Measurements from ENCODE around the gene RAP1GAP. TPM values are rescaled to one million over a fixed set of nuclear protein-coding genes. Genes with fewer than 3 reads are reported as not detected.

RAP1GAP gene
- total RNA-seq, 1 experiment from 2014 or later, result 13.4 TPM

DNA sequence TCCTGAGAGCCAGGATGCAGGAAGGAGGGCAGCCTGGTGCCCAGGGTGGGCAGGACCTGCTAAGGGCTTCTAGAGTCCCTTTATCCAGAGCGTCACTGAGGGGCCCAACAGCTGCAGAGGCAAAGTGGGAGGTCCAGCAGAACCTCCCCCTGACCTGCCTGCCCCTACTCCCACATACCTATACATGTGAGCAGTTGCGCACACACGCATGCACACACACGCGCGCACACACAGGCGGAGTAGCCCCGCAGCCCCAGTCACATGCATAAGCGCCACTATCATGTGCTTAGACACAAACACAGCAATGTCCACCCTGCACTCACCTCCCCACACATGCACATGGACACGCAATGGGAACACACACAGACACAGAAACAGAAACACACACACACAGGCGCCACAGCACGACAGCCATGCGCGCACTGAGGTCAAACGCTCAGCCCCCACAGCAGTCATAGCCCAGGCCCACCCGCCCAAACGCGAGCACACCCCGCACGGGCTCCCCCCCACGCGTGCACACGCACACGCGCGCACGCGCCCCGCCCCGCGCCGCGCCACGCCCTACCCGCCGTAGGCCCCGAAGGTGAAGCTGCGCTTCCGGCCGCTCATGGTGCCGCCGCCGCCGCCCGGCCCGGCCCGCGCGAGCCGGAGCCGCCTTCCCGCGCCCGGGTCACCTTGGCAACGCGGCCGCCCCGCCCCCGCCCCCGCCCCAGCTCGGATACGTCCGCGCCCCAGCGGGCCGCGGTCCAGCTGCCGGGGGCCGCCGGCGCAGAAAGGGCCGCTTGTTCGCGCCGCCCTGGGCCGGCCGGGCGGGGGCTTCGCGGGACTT lies 17.7 kb downstream of the RAP1GAP start:
- Histone ChIP-seq H3K9me2 (ENCODE audit: insufficient read depth) (no peaks in the 10 kb centered on the region), H3K4me1 (ENCODE audit: control insufficient read depth in 1 of 2, insufficient read depth in 2 of 2, low read length in 2 of 2) (peaks cover 11 to 44% of the 10 kb centered on the region in 2 experiments), H3K27me3 (ENCODE audit: insufficient read depth, low read length) (no peaks in the 10 kb centered on the region), H3K79me2 (ENCODE audit: insufficient read depth, low read length) (no peaks in the 10 kb centered on the region), H3K4me2 (ENCODE audit: low read length) (peak overlapping the region; percentile 96), H3K9ac (ENCODE audit: low read length) (peak overlapping the region; percentile 51), H2AFZ (ENCODE audit: low read depth, low read length, poor library complexity, severe bottlenecking) (no peak overlapping the region), H3K9me3 (ENCODE audit: control insufficient read depth in 1 of 2, insufficient read depth in 1 of 2, low read depth in 1 of 2, low read length in 2 of 2) (no peaks in the 10 kb centered on the region), H3K4me3 (replicated peaks in 1 of 2; ENCODE audit: low read depth in 1 of 2, low read length in 2 of 2) (peak overlapping the region; percentile 52 to 65), H4K20me1 (ENCODE audit: insufficient read depth) (no peaks in the 10 kb centered on the region), H3K27ac (ENCODE audit: low read depth, low read length) (peak overlapping the region; percentile 13; the same call in 1 of the 2 replicates), H3K36me3 (ENCODE audit: control insufficient read depth in 1 of 2, insufficient read depth in 2 of 2, low read length in 2 of 2) (no peaks in the 10 kb centered on the region)
- ChIA-PET RAD21 (ENCODE audit: low non-redundant PET in 1 of 2, low total read pairs in 2 of 2, uncharacterized antibody in 2 of 2, unreplicated experiment in 2 of 2) (no interaction called here), POLR2A (no interaction called here), CTCF (no interaction called here)
- DNase-seq (ENCODE audit: low read depth, low spot score) (no peak), ATAC-seq (peak; percentile 57)
- BruUV-seq (replicated peaks), result no TSS peak
- intact Hi-C loops (cut with micrococcal nuclease), result loop anchor here (10.0 kb wide), 1 partner anchor 137 kb away; no protein-coding TSS in a partner anchor
- TF ChIP-seq YY1 (IDR thresholded peaks at IDR 0.05; ENCODE audit: extremely low read depth, insufficient replicate concordance, low read depth, low read length) (no peak), ZFX (IDR thresholded peaks at IDR 0.05) (peak; percentile 19; the same call in 1 of the 2 replicates)

DNA sequence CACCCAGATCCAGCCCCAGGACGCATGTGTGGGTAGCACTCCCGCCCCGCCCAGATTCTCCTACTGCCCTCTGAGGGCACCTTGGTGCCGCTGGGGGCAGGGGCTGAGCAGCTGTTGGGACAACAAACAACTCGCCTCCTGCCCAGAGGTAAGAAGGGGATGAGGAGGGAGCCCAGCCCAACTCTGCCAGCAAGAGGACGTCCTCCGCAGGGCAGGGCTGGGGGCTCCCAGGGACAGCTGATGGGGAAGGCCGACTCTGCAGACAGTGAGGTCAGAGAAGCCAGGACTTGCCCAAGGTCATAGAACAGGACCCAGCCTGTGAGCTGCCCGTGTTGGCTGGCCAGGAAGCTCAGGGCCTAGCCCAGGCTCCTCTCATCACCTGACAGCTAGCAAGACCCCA lies 18.8 kb downstream of the RAP1GAP start:
- ATAC-seq (no peak), DNase-seq (ENCODE audit: low read depth, low spot score) (no peak)
- CTCF ChIA-PET, result no interaction called here
- RAD21 ChIA-PET (ENCODE audit: low non-redundant PET in 1 of 2, low total read pairs in 2 of 2, uncharacterized antibody in 2 of 2, unreplicated experiment in 2 of 2), result no interaction called here
- Histone ChIP-seq H3K9me3 (ENCODE audit: control insufficient read depth in 1 of 2, insufficient read depth in 1 of 2, low read depth in 1 of 2, low read length in 2 of 2) (no peaks in the 10 kb centered on the region), H4K20me1 (ENCODE audit: insufficient read depth) (no peaks in the 10 kb centered on the region), H3K36me3 (ENCODE audit: control insufficient read depth in 1 of 2, insufficient read depth in 2 of 2, low read length in 2 of 2) (no peaks in the 10 kb centered on the region), H3K9ac (ENCODE audit: low read length) (no peak overlapping the region), H3K27ac (ENCODE audit: low read depth, low read length) (no peak overlapping the region), H3K4me1 (ENCODE audit: control insufficient read depth in 1 of 2, insufficient read depth in 2 of 2, low read length in 2 of 2) (peaks cover 8 to 34% of the 10 kb centered on the region in 2 experiments), H3K4me3 (replicated peaks in 1 of 2; ENCODE audit: low read depth in 1 of 2, low read length in 2 of 2) (no peak overlapping the region), H3K27me3 (ENCODE audit: insufficient read depth, low read length) (no peaks in the 10 kb centered on the region), H3K9me2 (ENCODE audit: insufficient read depth) (no peaks in the 10 kb centered on the region), H3K79me2 (ENCODE audit: insufficient read depth, low read length) (no peaks in the 10 kb centered on the region), H3K4me2 (ENCODE audit: low read length) (peak overlapping the region; percentile 96), H2AFZ (ENCODE audit: low read depth, low read length, poor library complexity, severe bottlenecking) (no peak overlapping the region)
- intact Hi-C loops (cut with micrococcal nuclease), result loop anchor here (10.0 kb wide), 1 partner anchor 136 kb away; no protein-coding TSS in a partner anchor
- TF ChIP-seq, protein P1, sequence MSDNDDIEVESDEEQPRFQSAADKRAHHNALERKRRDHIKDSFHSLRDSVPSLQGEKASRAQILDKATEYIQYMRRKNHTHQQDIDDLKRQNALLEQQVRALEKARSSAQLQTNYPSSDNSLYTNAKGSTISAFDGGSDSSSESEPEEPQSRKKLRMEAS (IDR thresholded peaks at IDR 0.05), result no peak
- TF ChIP-seq EZH2 (IDR thresholded peaks at IDR 0.05), result no peak
- TF ChIP-seq CBX3 (IDR thresholded peaks at IDR 0.05; ENCODE audit: low read depth), result no peak
- TF ChIP-seq FOSL1 (IDR thresholded peaks at IDR 0.05; ENCODE audit: low read depth), result no peak
- TF ChIP-seq RAD21 (IDR thresholded peaks at IDR 0.05; ENCODE audit: low read depth), result no peak
- no peak for TF ChIP-seq ZFX (IDR thresholded peaks at IDR 0.05)
- no peak for TF ChIP-seq JUND (IDR thresholded peaks at IDR 0.05)
- no peak for TF ChIP-seq EGR1 (IDR thresholded peaks at IDR 0.05; ENCODE audit: low read depth)
- POLR2A ChIA-PET, result no interaction called here
- BruUV-seq (replicated peaks), result no TSS peak

All from HCT116 (cell line).